IMR-90 (cell line): ENCODE measurements around the gene C12orf75. TPM values are rescaled to one million over a fixed set of nuclear protein-coding genes. Genes with fewer than 3 reads are reported as not detected.

Source experiments
- ATAC-seq: fragments of 200-7000 bp; cut with Tn5 transposase; 2 replicates; pipeline ENCODE4 v1.9.1; 2020; ENCODE audit warnings: low read depth, mild to moderate bottlenecking, moderate library complexity
- BruUV-seq: library from RNA; stranded (reverse); fragments of 400-500 nt; replicated peaks from 2 replicates; lab custom pipeline; 2021; lab: Mats Ljungman, UMichigan
- CTCF ChIA-PET: fragments of 300-600 bp; formaldehyde crosslinking; extraction: SDS; loops from one replicate; lab custom pipeline; 2021; ENCODE audit warnings: antibody characterized with exemption; lab: Yijun Ruan, JAX
- POLR2A ChIA-PET: fragments of 300-600 bp; sonication (Branson Sonifier 250); formaldehyde crosslinking; loops from one replicate; lab custom pipeline; 2022; ENCODE audit warnings: antibody characterized with exemption; ENCODE audit not compliant: unreplicated experiment; lab: Charles Lee
- DNase-seq: peaks from one replicate; pipeline ENCODE4 v3.0.0; 2013
- H2AFZ ChIP-seq: replicated peaks from 2 replicates; pipeline ENCODE3; 2013; ENCODE audit warnings: low read length, mild to moderate bottlenecking; ENCODE audit not compliant: poor library complexity
- H2AK5ac ChIP-seq: 2 replicates; pipeline ENCODE4 v1.6.1; 2013; ENCODE audit warnings: low read depth, low read length, inconsistent platforms
- H2AK9ac ChIP-seq: replicated peaks from 2 replicates; pipeline ENCODE3; 2013; ENCODE audit warnings: mild to moderate bottlenecking, low read depth, low read length, moderate library complexity; ENCODE audit not compliant: poor library complexity
- H2BK120ac ChIP-seq: 2 replicates; pipeline ENCODE4 v1.6.1; 2013; ENCODE audit warnings: low read depth, low read length, inconsistent platforms
- H2BK15ac ChIP-seq: 3 replicates; pipeline ENCODE4 v1.6.1; 2013; ENCODE audit warnings: low read depth, low read length, inconsistent platforms
- H2BK20ac ChIP-seq: 2 replicates; pipeline ENCODE4 v1.6.1; 2013; ENCODE audit warnings: low read depth, mild to moderate bottlenecking, inconsistent platforms, low read length, moderate library complexity
- H2BK5ac ChIP-seq: 2 replicates; pipeline ENCODE4 v1.6.1; 2013; ENCODE audit warnings: mild to moderate bottlenecking, low read depth, low read length, inconsistent platforms; ENCODE audit not compliant: poor library complexity, severe bottlenecking
- H3K14ac ChIP-seq: replicated peaks from 2 replicates; pipeline ENCODE4 v1.6.1; 2013; ENCODE audit warnings: low read depth, low read length, inconsistent platforms
- H3K18ac ChIP-seq: 2 replicates; pipeline ENCODE4 v1.6.1; 2013; ENCODE audit warnings: low read depth, low read length, control low read depth
- H3K23ac ChIP-seq: 2 replicates; pipeline ENCODE4 v1.6.1; 2013; ENCODE audit warnings: low read depth, low read length, inconsistent platforms
- H3K27ac ChIP-seq: 2 replicates; pipeline ENCODE4 v1.5.1; 2013; ENCODE audit warnings: mild to moderate bottlenecking, control low read depth, low read length; ENCODE audit not compliant: insufficient read depth
- H3K27me3 ChIP-seq: 2 replicates; pipeline ENCODE4 v1.6.1; 2013; ENCODE audit warnings: low read length; ENCODE audit not compliant: control insufficient read depth, insufficient read depth
- H3K36me3 ChIP-seq: 2 replicates; pipeline ENCODE4 v1.6.1; 2013; ENCODE audit warnings: low read length, mixed read lengths; ENCODE audit not compliant: control insufficient read depth, insufficient read depth
- H3K4ac ChIP-seq: 2 replicates; pipeline ENCODE4 v1.6.1; 2013; ENCODE audit warnings: low read depth, low read length, inconsistent platforms
- H3K4me1 ChIP-seq: 2 replicates; pipeline ENCODE4 v1.6.1; 2013; ENCODE audit warnings: low read length, mixed read lengths; ENCODE audit not compliant: control insufficient read depth, insufficient read depth
- H3K4me2 ChIP-seq: 2 replicates; pipeline ENCODE4 v1.6.1; 2013; ENCODE audit warnings: low read depth, mild to moderate bottlenecking, control low read depth, low read length, moderate library complexity
- H3K4me3 ChIP-seq: 2 replicates; pipeline ENCODE4 v1.5.1; 2013; ENCODE audit warnings: low read depth, mild to moderate bottlenecking, control low read depth, low read length, moderate library complexity; ENCODE audit not compliant: insufficient read depth
- H3K56ac ChIP-seq: 2 replicates; pipeline ENCODE4 v1.6.1; 2013; ENCODE audit warnings: low read length, inconsistent platforms; ENCODE audit not compliant: insufficient read depth; ENCODE audit errors: extremely low read depth
- H3K79me1 ChIP-seq, 2 experiments: 2 replicates each; pipeline ENCODE4 v1.6.1; 2013; ENCODE audit warnings: low read length in 2 of 2, inconsistent platforms in 1 of 2, low read depth in 1 of 2
- H3K9ac ChIP-seq: 2 replicates; pipeline ENCODE4 v1.6.1; 2013; ENCODE audit warnings: low read depth, low read length, control low read depth
- H3K9me1 ChIP-seq: 2 replicates; pipeline ENCODE4 v1.6.1; 2013; ENCODE audit warnings: low read length, inconsistent platforms; ENCODE audit not compliant: insufficient read depth
- H3K9me3 ChIP-seq: 2 replicates; pipeline ENCODE4 v1.6.1; 2013; ENCODE audit warnings: low read length; ENCODE audit not compliant: control insufficient read depth, insufficient read depth
- H4K20me1 ChIP-seq: 2 replicates; pipeline ENCODE4 v1.6.1; 2013; ENCODE audit warnings: low read length, inconsistent platforms; ENCODE audit not compliant: insufficient read depth
- H4K5ac ChIP-seq: 2 replicates; pipeline ENCODE4 v1.6.1; 2013; ENCODE audit warnings: mild to moderate bottlenecking, low read depth, low read length, control low read depth
- H4K8ac ChIP-seq, 2 experiments: 2 replicates each; pipeline ENCODE4 v1.6.1; 2013; ENCODE audit warnings: low read depth in 2 of 2, low read length in 2 of 2, control low read depth in 1 of 2, inconsistent platforms in 1 of 2
- H4K91ac ChIP-seq: 2 replicates; pipeline ENCODE4 v1.6.1; 2013; ENCODE audit warnings: low read depth, low read length, inconsistent platforms; ENCODE audit not compliant: insufficient read depth
- BHLHE40 ChIP-seq: fragments of 150-350 bp; IDR thresholded peaks from 2 replicates; pipeline ENCODE4 v1.6.1; 2016; ENCODE audit warnings: mild to moderate bottlenecking, low read depth, low read length
- CEBPB ChIP-seq: IDR thresholded peaks from 2 replicates; pipeline ENCODE4 v1.6.1; 2012; ENCODE audit warnings: low read depth, low read length, improper control_type of control experiment
- CTCF ChIP-seq: conservative IDR thresholded peaks from 2 replicates; pipeline ENCODE4 v1.5.1; 2012; ENCODE audit warnings: mild to moderate bottlenecking, low read depth, low read length, improper control_type of control experiment
- FOS ChIP-seq: fragments of 150-350 bp; IDR thresholded peaks from 2 replicates; pipeline ENCODE4 v1.6.1; 2016; ENCODE audit warnings: low read depth, low read length
- MAFK ChIP-seq: IDR thresholded peaks from 2 replicates; pipeline ENCODE4 v1.6.1; 2012; ENCODE audit warnings: low read depth, low read length, improper control_type of control experiment
- MXI1 ChIP-seq: IDR thresholded peaks from 2 replicates; pipeline ENCODE4 v1.6.1; 2012; ENCODE audit warnings: low read depth, mild to moderate bottlenecking, low read length, moderate library complexity, borderline replicate concordance
- RAD21 ChIP-seq: IDR thresholded peaks from 2 replicates; pipeline ENCODE4 v1.6.1; 2012; ENCODE audit warnings: low read length, improper control_type of control experiment
- RCOR1 ChIP-seq: IDR thresholded peaks from 2 replicates; pipeline ENCODE4 v1.6.1; 2012; ENCODE audit warnings: mild to moderate bottlenecking, low read length, improper control_type of control experiment; ENCODE audit not compliant: insufficient replicate concordance
- RFX5 ChIP-seq: IDR thresholded peaks from 2 replicates; pipeline ENCODE4 v1.8.0; 2012; ENCODE audit warnings: low read depth, mild to moderate bottlenecking, low read length, moderate library complexity
- WGBS, 2 experiments: methylation state at CpG; one replicate each; pipeline versions ENCODE4 v1.1.5 to v1.1.7; 2013; ENCODE audit warnings: missing lambda C conversion rate in 2 of 2; ENCODE audit not compliant: insufficient read length in 1 of 2; ENCODE audit errors: extremely low coverage in 2 of 2; 5-methylcytosine and 5-hydroxymethylcytosine counted together
- dilution Hi-C: fragments of 300-500 bp; cut with HindIII; formaldehyde crosslinking; loops from one replicate; pipeline ENCODE4 v1.14.3; 2018; ENCODE audit warnings: low sequenced_read_pairs; ENCODE audit not compliant: unreplicated experiment
- in situ Hi-C: fragments of 300-500 bp; cut with MboI; formaldehyde crosslinking; loops from 3 replicates; pipeline ENCODE4 v1.14.3; 2019; ENCODE audit warnings: low sequenced_read_pairs, inconsistent platforms, mixed read lengths
- intact Hi-C: fragments of 100-400 bp; cut with micrococcal nuclease; formaldehyde crosslinking; loops from 2 replicates; pipeline ENCODE4 v1.10.0; 2022
- polyA plus RNA-seq, 3 experiments: library from polyadenylated mRNA; depleted of rRNA; stranded (reverse); fragments of >200 nt; gene quantifications; 2 replicates each; pipeline ENCODE4 v1.2.3, GENCODE V29; 2012; ENCODE audit warnings: low replicate concordance in 1 of 3
- total RNA-seq: library from RNA; depleted of rRNA; stranded (reverse); fragments of >200 nt; gene quantifications from 2 replicates; pipeline ENCODE4 v1.2.3, GENCODE V29; 2012

The C12orf75 gene
- total and polyA plus RNA-seq, 2 of the 4 experiments (the other 2 are of a cell fraction) = 145 to 278 TPM

GRCh38 chr12:105287408-105287807, 43.1 kb upstream of the C12orf75 start:
- no peak overlapping the region for H4K8ac ChIP-seq
- no peak overlapping the region for H3K9ac ChIP-seq
- H4K20me1 ChIP-seq = no peaks in the 10 kb centered on the region
- no peak overlapping the region for H2BK20ac ChIP-seq
- H2BK15ac ChIP-seq = no peak overlapping the region
- H3K9me1 ChIP-seq = no peaks in the 10 kb centered on the region
- H4K5ac ChIP-seq = no peak overlapping the region
- no peaks in the 10 kb centered on the region for H3K79me1 ChIP-seq
- dilution Hi-C loops (no loop called here), in situ Hi-C loops (no loop called here), intact Hi-C loops (no loop called here)
- H3K18ac ChIP-seq = no peak overlapping the region
- H3K4me3 ChIP-seq = no peak overlapping the region
- ChIA-PET POLR2A (no interaction called here), CTCF (no interaction called here)
- no peak for TF ChIP-seq CEBPB
- TF ChIP-seq FOS = no peak
- TF ChIP-seq BHLHE40 = no peak
- no peak for TF ChIP-seq RAD21
- no peak for TF ChIP-seq MXI1
- no peak for TF ChIP-seq RFX5
- no peak for TF ChIP-seq RCOR1
- TF ChIP-seq CTCF = no peak
- no peak for TF ChIP-seq MAFK
- no peak overlapping the region for H4K91ac ChIP-seq
- H3K4me1 ChIP-seq = no peaks in the 10 kb centered on the region; the same call in 1 of the 2 replicates
- H3K23ac ChIP-seq = no peak overlapping the region
- no peak overlapping the region for H3K4me2 ChIP-seq
- no peak for DNase-seq
- no peak overlapping the region for H2BK120ac ChIP-seq
- no CpG with 5 or more reads among the region's 1 CpG for WGBS, 2 experiments
- ATAC-seq = no peak
- no peak overlapping the region for H2AK5ac ChIP-seq
- no peak overlapping the region for H3K27ac ChIP-seq
- no peak overlapping the region for H3K56ac ChIP-seq
- no peak overlapping the region for H2BK5ac ChIP-seq
- no peak overlapping the region for H2AFZ ChIP-seq
- no peak overlapping the region for H3K14ac ChIP-seq
- H3K4ac ChIP-seq = no peak overlapping the region
- H3K27me3 ChIP-seq = no peaks in the 10 kb centered on the region
- H3K36me3 ChIP-seq = no peaks in the 10 kb centered on the region
- H2AK9ac ChIP-seq = no peak overlapping the region
- H3K9me3 ChIP-seq = no peaks in the 10 kb centered on the region
- BruUV-seq = no TSS peak
